Muscle of arm (tissue), 14 donors: ENCODE results near the gene ADGRE1. TPM values are rescaled to one million over a fixed set of nuclear protein-coding genes. Genes with fewer than 3 reads are reported as not detected.
"Not testable (repeated sequence)": the region's sequence is repeated elsewhere in the genome, so short reads cannot be mapped to it uniquely, and the experiment has no call there.

Experiments
- DNase-seq: peaks from one replicate; pipeline ENCODE4 v3.0.0-alpha.2; 2013
- long read RNA-seq, 11 donors: transcript quantifications; one replicate each; lab custom pipeline, GENCODE V29; 2026
- polyA plus RNA-seq, 12 donors: library from polyadenylated mRNA; unstranded; fragments of 120-200 nt; gene quantifications; one replicate each; pipeline ENCODE4 v1.2.1, GENCODE V29; 2013; ENCODE audit not compliant: insufficient read length in 12 of 12

Gene ADGRE1, protein sequence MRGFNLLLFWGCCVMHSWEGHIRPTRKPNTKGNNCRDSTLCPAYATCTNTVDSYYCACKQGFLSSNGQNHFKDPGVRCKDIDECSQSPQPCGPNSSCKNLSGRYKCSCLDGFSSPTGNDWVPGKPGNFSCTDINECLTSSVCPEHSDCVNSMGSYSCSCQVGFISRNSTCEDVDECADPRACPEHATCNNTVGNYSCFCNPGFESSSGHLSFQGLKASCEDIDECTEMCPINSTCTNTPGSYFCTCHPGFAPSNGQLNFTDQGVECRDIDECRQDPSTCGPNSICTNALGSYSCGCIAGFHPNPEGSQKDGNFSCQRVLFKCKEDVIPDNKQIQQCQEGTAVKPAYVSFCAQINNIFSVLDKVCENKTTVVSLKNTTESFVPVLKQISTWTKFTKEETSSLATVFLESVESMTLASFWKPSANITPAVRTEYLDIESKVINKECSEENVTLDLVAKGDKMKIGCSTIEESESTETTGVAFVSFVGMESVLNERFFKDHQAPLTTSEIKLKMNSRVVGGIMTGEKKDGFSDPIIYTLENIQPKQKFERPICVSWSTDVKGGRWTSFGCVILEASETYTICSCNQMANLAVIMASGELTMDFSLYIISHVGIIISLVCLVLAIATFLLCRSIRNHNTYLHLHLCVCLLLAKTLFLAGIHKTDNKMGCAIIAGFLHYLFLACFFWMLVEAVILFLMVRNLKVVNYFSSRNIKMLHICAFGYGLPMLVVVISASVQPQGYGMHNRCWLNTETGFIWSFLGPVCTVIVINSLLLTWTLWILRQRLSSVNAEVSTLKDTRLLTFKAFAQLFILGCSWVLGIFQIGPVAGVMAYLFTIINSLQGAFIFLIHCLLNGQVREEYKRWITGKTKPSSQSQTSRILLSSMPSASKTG
- under 1 TPM in 10 of 12 donors, not detected in 2; 0.07 to 0.41 (median 0.11) TPM for polyA plus RNA-seq
- long read RNA-seq, donor 1 = 0 reads
- long read RNA-seq, donor 2 = 0 reads
- long read RNA-seq, donor 3 = 0 reads
- long read RNA-seq, donor 4 = 0 reads
- long read RNA-seq, donor 5 = 0 reads
- long read RNA-seq, donor 6 = 0 reads
- long read RNA-seq, donor 7 = 0 reads
- long read RNA-seq, donor 8 = 0 reads
- long read RNA-seq, donor 9 = 0 reads
- long read RNA-seq, donor 10 = 0 reads
- long read RNA-seq, donor 11 = 0 reads

DNA sequence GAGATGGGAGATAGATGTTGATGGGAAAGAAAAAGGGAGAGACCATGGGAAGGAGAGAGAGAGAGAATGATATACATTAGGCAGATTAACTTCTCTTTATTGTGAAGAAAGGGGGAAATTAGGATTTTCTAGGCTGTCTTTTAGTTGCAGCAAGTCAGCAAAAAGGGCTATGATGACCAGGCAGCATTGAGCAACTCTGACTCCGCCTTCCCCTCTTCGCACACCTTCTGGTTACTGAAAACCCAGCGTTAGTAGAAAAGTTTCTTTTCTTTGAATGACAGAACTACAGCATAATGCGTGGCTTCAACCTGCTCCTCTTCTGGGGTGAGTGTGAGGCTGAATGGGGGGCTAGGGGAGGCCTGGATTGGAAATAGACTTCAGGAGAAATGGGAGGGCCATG lies at the start of gene ADGRE1:
Gene ADGRE1 (plus strand): TSS at position 264 of the 400 bp plus-strand sequence. CDS start 30 bp downstream, at position 294.
- no peak for DNase-seq

DNA sequence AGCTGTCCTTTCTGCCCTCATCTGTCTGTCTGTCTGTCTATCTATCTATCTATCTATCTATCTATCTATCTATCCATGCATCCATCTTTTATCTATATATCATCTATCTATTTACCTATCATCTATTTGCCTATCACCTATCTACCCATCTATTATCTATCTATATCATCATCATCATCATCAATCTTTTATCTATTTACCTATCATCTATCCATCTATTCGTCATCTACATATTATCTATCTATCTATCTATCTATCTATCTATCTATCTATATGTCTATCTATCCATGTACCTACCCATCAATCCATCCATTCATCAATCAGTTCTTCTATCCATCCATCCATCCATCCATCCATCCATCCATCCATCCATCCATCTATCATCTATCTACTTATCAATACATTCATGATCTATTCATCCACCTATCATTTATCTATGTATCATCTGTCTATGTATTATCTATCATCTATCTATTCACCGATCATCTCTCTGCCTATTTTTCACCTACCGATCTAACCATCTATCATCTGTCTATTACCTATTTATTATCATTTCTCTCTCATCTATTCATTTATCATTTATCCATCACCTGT lies 49.2 kb upstream of the ADGRE1 start:
- DNase-seq = no peak

DNA sequence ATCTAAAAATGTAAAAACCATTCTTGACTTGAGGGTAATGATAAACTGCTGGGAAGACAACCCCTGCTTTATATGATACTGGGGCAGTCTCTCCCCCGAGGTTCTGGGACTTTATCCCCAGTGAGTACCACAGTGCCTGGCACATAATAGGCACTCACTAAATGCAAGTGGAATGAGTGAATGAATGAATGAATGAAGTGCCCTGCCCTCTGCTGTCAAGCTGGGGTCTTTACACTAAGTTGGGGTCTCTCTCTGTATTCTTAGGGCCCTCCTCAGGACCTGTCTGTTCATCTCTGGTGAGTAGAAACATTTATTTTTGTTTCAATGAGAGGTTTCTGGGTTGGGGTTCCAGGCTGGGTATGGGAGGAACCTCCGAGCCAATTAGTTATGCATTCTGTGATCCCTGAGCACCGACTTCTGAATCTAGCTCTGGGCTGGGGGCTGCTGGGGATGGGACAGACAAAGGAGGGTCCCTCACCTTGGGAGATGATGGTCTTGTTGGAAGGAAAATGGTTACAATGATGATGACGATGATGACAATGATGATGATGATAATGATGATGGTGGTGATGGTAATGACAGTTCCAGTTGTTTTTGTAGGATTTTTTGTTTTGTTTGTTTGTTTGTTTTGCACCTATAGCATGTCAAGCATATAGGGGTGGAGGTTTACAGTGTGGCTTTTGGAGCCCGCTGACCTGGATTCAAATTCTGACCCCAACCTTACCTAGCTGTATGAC lies 44.3 kb upstream of the ADGRE1 start:
- no peak for DNase-seq

DNA sequence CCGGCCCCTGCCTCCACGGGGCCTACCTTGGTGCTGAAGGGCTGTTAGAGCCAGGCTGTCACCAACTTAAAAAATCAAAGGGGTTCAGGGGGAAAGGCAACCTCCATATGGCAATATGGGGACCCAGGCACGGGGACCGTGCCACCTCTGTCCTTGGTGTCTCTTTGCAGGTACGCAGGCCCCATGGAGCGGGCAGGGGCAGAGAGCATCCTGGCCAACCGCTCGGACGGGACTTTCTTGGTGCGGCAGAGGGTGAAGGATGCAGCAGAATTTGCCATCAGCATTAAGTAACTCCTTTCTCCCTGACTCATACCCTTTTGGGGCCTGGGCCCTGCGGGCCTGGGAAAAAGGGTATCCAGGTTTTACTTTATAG lies 39.6 kb upstream of the ADGRE1 start:
- no peak for DNase-seq

DNA sequence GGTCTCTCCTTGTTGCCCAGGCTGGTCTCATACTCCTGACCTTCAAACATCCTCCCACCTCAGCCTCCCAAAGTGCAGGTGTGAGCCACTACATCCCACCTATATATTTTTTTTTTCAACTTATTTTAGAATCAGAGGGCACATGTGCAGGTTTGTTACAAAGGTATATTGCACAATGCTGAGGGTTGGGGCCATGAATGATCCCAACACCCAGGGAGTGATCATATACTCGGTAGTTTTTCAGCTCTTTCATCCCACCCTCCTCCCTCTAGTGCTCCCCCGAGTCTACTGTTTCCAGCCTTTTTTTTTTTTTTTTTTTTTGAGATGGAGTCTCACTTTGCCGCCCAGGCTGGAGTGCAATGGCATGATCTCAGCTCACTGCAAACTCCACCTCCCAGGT lies 38.4 kb upstream of the ADGRE1 start:
- no peak for DNase-seq

DNA sequence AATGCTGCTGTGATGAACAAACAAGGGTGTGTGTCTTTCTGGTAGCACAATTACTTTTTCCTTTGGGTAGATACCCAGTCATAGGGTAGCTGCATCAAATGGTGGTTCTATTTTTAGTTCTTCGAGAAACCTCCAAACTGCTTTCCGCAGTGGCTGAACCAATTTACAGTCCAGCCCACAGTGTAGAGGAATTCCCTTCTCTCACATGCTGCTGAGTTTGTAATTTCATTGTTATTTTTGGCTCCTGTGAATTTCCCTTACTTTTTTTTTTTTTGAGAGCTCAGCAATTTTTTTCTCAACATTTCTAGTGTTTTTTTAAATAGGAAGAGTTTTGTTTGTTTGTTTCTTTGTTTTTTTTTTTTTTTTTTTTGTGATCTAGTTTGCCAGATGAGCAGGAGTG lies 37.5 kb upstream of the ADGRE1 start:
- no peak for DNase-seq

DNA sequence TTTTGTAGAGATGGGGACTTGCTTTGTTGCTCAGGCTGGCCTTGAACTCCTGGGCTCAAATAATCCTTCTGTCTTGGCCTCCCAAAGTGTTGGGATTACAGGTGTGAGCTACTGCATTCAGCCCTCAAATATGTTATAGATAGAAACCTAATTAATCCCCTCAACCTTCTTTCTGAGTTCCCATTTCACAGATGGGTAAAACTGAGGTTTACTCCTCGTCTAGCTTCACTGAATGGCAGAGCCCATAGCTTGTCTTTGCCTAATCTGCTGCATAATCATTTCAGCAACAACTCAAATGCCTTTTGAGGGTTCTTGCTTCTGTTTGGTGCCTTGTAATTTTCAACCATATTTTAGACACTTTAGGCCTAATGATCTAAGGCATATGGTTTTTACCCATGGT lies 36.0 kb upstream of the ADGRE1 start:
- no peak for DNase-seq

DNA sequence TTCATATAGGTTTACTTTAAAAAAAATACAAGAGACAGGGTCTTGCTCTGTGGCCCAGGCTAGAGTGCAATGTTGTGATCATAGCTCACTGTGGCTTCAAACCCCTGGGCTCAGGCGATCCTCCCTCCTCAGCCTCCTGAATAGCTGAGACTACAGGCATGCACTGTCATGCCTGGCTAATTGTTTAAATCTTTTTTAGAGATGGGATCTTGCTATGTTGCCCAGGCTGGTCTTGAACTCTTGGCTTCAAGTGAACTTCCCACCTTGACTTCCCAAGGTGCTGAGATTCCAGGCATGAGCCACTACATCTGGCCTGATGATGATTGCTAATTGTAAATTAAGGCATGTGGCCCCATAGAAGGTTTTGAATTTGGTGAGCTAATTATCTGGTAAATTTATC lies 35.4 kb upstream of the ADGRE1 start:
- no peak for DNase-seq

DNA sequence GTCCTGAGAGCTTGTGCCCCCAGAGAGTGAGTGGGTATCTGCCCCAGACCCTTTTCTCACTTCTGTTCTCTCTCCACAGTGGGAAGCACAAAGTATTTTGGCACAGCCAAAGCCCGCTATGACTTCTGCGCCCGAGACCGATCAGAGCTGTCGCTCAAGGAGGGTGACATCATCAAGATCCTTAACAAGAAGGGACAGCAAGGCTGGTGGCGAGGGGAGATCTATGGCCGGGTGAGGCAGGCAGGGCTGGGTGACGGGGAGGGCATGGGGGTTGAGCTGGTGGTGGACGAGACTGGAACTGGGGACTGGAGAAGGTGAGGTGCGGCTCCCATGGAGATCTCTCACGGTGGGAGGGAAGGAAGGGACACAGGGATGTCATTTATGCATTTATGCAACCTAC lies 33.5 kb upstream of the ADGRE1 start:
- DNase-seq = no peak

DNA sequence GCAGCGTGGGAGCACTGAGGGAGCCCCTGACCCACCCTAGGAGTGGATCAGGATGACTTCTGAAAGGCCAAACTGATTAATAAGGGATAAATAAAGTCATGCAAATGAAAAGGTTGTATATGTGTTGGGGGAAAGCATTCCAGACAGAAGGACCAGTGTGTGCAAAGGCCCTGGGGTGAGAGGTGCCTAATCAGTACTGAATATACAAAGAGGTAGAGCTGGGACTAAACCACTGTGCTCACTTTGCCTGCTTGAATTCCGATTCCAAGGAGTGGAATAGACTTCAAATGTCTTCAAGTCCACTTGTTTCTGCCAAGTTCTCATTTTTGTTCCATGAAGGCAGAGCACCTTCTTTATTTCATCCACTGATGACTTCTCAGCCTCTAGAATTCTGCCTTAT lies 32.6 kb upstream of the ADGRE1 start:
- no peak for DNase-seq

DNA sequence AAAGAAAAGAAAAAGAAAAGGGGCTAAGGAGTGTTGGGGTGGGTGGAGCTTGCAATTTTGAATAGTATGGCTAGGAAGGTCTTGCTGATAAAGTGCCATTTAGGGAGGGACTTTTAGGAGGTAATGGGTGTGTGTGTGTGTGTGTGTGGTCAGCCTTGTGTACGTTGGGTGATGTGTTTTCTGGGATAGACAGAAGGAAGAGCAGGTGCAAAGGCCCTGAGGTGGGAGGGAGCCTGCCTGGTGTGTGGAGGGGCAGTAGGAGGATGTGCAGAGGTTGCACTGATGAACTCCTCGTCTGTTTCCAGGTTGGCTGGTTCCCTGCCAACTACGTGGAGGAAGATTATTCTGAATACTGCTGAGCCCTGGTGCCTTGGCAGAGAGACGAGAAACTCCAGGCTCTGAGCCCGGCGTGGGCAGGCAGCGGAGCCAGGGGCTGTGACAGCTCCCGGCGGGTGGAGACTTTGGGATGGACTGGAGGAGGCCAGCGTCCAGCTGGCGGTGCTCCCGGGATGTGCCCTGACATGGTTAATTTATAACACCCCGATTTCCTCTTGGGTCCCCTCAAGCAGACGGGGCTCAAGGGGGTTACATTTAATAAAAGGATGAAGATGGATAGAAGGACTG lies 30.5 kb upstream of the ADGRE1 start:
- no peak for DNase-seq

DNA sequence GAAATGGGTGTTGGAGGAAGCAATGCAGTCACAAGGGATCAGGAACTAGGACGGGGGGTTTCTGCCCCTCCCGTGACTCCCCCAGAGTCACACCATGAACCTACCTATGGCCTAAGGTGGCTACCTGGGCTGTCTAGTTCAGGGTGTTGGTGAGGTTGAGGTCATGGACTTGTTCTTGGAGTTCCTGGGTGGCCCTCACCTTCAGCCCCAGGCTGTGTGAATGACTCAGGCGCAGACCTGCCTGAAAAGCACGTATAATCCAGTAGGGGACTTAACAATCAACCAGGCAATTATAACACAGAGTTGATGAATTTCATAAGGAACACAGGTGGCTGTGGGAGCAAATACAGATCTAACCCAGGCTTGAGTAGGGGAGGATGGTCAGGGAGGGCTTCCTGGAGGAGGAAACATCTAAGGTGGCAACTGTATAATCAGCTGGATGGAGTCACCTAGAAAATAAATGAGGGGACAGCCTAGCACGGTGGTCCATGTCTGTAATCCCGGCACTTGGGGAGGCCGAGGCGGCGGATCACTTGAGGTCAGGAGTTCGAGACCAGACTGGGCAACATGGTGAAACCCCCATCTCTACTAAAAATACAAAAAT lies 25.6 kb upstream of the ADGRE1 start:
- no peak for DNase-seq

DNA sequence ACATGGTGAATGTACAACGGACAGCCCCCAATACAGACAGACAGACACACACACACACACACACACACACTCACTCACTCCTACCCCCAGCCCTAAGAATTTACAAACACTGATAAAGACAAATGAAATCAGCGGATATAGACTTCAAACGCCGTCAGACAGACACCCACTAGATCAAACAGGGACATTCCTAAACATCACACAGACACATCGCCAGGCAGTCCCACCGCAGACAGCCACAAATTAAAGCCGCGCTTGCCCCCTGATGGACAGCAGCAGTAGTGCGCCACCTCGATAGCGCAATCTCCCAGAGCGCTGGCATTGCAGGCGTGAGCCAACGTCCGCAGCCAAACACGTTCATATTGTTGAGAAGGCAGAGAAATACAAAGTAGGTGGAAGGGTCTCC lies 24.7 kb upstream of the ADGRE1 start:
- peak; percentile 67 for DNase-seq

DNA sequence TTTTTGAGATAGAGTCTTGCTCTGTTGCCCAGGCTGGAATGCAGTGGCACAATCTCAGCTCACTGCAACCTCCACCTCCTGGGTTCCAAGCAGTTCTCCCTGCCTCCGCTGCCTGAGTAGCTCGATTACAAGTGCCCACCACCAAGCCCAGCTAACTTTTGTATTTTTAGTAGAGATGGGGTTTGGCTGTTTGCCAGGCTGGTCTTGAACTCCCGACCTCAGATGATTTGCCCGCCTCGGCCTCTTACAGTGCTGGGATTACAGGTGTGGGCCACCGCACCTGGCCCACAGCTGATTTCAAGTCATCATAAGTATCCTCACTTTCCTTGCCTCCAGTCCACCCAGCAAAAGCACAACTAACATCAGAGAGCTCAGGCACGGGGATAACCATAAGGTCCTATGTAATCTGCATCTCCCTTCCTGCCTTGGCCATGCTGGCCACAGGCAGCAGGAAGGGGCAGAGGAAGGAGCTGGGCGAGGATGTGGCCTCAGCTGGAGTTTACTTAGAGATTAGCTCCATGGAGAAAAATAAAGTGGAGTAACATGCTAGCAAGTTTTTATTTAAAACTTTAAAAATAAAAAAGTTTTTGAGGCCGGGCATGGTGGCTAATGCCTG lies 22.9 kb upstream of the ADGRE1 start:
- DNase-seq = no peak

DNA sequence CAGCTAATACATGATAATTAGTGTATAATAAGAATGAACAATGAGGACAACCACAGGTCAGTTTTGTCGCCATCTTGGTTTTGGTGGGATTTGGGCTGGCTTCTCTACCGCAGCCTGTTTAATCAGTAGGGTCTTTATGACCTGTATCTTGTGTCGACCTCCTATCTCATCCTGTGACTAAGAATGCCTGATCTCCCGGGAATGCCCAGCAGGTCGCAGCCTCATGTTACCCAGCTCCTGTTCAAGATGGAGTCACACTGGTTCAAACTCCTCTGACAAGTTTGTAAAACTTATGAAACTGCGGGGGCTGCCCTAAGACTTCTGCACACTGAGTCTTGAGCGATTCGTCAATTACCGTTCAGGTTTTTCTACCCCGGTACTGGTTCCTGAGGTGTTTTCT lies 21.5 kb upstream of the ADGRE1 start:
- no peak for DNase-seq

DNA sequence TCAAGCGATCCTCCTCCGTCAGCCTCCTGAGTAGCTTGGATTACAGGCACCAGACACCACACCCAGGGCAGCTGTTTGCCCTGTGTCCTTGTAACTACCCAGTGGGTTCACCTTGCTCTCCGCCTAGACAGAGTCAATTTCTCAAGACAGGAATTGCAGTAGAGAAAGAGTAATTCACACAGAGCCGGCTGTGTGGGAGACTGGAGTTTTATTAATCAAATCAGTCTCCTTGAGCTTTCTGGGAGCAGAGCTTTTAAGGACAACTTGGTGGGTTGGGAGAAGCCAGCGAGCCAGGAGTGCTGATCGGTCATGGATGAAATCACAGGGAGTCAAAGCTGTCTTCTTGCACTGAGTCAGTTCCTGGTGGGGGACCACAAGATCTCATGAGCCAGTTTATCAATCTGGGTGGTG lies 20.6 kb upstream of the ADGRE1 start:
- DNase-seq = no peak

DNA sequence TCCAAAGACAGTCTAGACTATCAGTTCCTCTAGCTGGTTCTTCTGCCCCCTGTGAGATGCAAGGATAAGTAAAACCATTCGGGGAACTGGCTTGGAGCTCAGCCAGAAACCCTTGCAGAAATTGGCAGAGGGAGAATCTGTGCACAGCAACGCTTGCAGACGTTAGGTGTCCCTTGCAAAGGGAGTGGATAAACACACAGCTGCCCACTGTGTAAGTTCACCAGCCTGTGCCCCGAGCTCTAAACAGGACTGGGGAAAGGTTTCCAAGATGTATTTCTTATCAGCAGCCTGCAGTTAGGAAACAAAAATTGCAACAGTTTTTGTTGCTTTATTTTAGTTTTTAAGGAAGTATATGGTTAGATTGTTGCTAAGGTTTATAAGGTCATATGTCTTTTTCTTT lies 19.0 kb upstream of the ADGRE1 start:
- DNase-seq = no peak

DNA sequence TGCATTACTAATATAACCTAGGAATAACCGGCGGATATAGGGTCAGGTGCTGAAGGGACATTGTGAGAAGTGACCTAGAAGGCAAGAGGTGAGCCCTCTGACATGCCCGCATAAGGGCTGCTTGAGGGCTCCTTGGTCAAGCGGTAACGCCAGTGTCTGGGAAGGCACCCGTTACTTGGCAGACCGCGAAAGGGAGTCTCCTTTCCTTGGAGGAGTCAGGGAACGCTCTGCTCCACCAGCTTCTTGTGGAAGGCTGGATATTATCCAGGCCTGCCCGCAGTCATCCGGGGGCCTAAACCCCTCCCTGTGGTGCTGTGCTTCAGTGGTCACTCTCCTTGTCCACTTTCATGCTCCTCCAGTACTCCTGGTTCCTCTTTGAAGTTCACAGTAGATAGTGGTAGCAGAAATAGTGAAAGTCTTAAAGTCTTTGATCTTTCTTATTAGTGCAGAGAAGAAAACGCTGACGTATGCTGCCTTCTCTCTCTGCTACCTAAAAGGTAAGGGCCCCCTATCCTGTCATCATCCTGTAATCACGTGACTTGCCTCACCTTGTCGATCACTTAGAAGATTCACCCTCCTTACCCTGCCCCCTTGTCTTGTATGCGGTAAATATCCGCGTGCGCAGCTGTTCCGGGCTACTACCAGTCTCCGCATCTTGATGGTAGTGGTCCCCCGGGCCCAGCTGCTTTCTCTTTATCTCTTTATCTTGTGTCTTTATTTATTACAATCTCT lies 18.1 kb upstream of the ADGRE1 start:
- not testable (repeated sequence) for DNase-seq

DNA sequence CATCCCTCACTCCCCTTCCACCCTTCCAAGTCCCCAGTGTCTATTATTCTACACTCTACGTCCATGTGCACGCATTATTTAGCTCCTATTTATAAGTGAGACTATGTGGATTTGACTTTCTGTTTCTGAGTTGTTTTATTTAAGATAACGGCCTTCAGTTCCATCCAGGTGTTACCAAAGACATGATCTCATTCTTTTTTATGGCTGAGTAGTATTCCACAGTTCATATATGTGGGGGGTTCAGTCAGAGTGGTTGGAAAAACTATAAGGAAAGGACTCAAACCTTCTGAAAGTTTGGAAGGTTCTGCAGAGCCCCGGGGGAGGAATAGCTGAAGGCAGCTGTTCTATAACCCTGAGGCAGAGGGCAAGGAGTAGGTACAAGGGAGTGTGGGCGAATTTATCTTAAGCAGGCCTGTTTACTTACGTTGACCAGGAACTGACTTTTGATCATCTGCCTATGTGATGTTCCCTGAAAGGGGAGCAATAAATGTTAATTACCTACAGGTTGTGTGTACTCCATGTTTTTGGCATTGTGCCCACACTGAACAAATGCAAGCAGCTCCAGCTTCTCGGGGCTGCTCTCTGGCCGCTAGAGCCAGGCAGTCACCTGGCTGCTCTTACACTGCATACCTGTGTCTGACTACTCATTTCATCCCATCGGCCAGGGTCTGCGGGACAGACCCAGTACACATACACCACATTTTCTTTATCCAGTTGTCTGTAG lies 13.5 kb upstream of the ADGRE1 start:
- no peak for DNase-seq
